Activated CD8-positive, alpha-beta memory T cell treated with anti-CD3 and anti-CD28 coated beads, Interleukin-2, amount 50 U/mL, for 24 hours (primary cell): Measurements from ENCODE around the gene CT55.
"Not testable (repeated sequence)": the region's sequence is repeated elsewhere in the genome, so short reads cannot be mapped to it uniquely, and the experiment has no call there.

Experiments used
- DNase-seq: peaks from one replicate; pipeline ENCODE4 v3.0.0-alpha.2; 2020; ENCODE audit errors: extremely low read depth

Gene CT55

GRCh38 chrX:135170877-135171519 lies at the start of gene CT55:
CT55 (minus strand) TSS chrX:135171398; CDS start chrX:135171171, 227 bp downstream.
- no peak for DNase-seq

GRCh38 chrX:135213200-135213844 lies 42.1 kb upstream of the CT55 start:
- no peak for DNase-seq

- not testable (repeated sequence) for DNase-seq
Measured at GRCh38 chrX:135206427-135206826, 35.2 kb upstream of the CT55 start.

- no peak for DNase-seq
Measured at GRCh38 chrX:135200297-135200696, 29.1 kb upstream of the CT55 start.

GRCh38 chrX:135194684-135195083 lies 23.5 kb upstream of the CT55 start:
- no peak for DNase-seq

GRCh38 chrX:135193740-135194139 lies 22.5 kb upstream of the CT55 start:
- DNase-seq = no peak

GRCh38 chrX:135191838-135192237 lies 20.6 kb upstream of the CT55 start:
- DNase-seq = no peak

- no peak for DNase-seq
Measured at GRCh38 chrX:135185795-135186443, 14.7 kb upstream of the CT55 start.

GRCh38 chrX:135178636-135179035 lies 7.4 kb upstream of the CT55 start:
- DNase-seq = no peak

- DNase-seq = no peak
Measured at GRCh38 chrX:135170468-135170867, 730 bp downstream of the CT55 start.

- DNase-seq = not testable (repeated sequence)
Measured at GRCh38 chrX:135169534-135169933, 1.7 kb downstream of the CT55 start.

- no peak for DNase-seq
Measured at GRCh38 chrX:135168486-135168885, 2.7 kb downstream of the CT55 start.

GRCh38 chrX:135154688-135155087 lies 16.5 kb downstream of the CT55 start:
- DNase-seq = not testable (repeated sequence)

GRCh38 chrX:135126145-135126544 lies 45.1 kb downstream of the CT55 start:
- not testable (repeated sequence) for DNase-seq

- DNase-seq = not testable (repeated sequence)
Measured at GRCh38 chrX:135120056-135120576, 51.1 kb downstream of the CT55 start, which contains the start of gene ETDB. ETDB (minus strand) TSS chrX:135120526; CDS start chrX:135119261, 1,265 bp downstream.

- not testable (repeated sequence) for DNase-seq
Measured at GRCh38 chrX:135116064-135116463, 55.1 kb downstream of the CT55 start.

GRCh38 chrX:135114392-135114791 lies 56.8 kb downstream of the CT55 start:
- no peak for DNase-seq

- DNase-seq = no peak
Measured at GRCh38 chrX:135112743-135113142, 58.5 kb downstream of the CT55 start.

- no peak for DNase-seq
Measured at GRCh38 chrX:135112096-135112729, 59.0 kb downstream of the CT55 start.

GRCh38 chrX:135109554-135109953 lies 61.6 kb downstream of the CT55 start:
- DNase-seq = no peak
